ENCODE results near the gene CPLANE1.

- no peak for TF ChIP-seq CTCF (IDR thresholded peaks at IDR 0.05)
- TF ChIP-seq POLR2A (IDR thresholded peaks at IDR 0.05), result no peak
These were observed 64.3 kb downstream of the CPLANE1 start for GRCh38 chr5:37184748-37185364.

Data from transverse colon (tissue), 3 donors.